HCT116 (cell line): ENCODE measurements around the gene COQ10A.

Source experiments
- CBX3 ChIP-seq: IDR thresholded peaks from 2 replicates; pipeline ENCODE4 v1.6.1; 2012; ENCODE audit warnings: low read depth
- CEBPB ChIP-seq: IDR thresholded peaks from 2 replicates; pipeline ENCODE4 v1.6.1; 2012; ENCODE audit warnings: low read depth
- CTCF ChIP-seq, 3 experiments: fragments of 200-600 bp in 1 of 3; sonication (generic) in 1 of 3; IDR thresholded peaks in 2 of 3; conservative IDR thresholded peaks in 1 of 3; 2 replicates each; pipeline ENCODE4 v1.5.1; 2012 to 2017; ENCODE audit warnings: low read depth in 2 of 3, low read length in 2 of 3, antibody characterized with exemption in 1 of 3, borderline replicate concordance in 1 of 3, control low read depth in 1 of 3, mild to moderate bottlenecking in 1 of 3, mixed read lengths in 1 of 3, mixed run types in 1 of 3, moderate library complexity in 1 of 3; ENCODE audit not compliant: insufficient read depth in 1 of 3
- EZH2 ChIP-seq: fragments of 200-600 bp; sonication (generic); IDR thresholded peaks from 2 replicates; pipeline ENCODE4 v1.6.1; 2017; ENCODE audit warnings: antibody characterized with exemption, mixed run types
- EZH2phosphoT487 ChIP-seq: fragments of 200-600 bp; IDR thresholded peaks from 2 replicates; pipeline ENCODE4 v1.6.1; 2018; ENCODE audit warnings: antibody characterized with exemption, borderline replicate concordance
- FOSL1 ChIP-seq: IDR thresholded peaks from 2 replicates; pipeline ENCODE4 v1.6.1; 2012; ENCODE audit warnings: low read depth
- POLR2A ChIP-seq: IDR thresholded peaks from 2 replicates; pipeline ENCODE4 v1.7.0; 2011; ENCODE audit warnings: borderline replicate concordance; ENCODE audit not compliant: insufficient read depth, insufficient read length; ENCODE audit errors: extremely low read depth
- POLR2AphosphoS5 ChIP-seq: IDR thresholded peaks from 2 replicates; pipeline ENCODE4 v1.6.1; 2011; ENCODE audit warnings: mild to moderate bottlenecking, low read depth, low read length, moderate library complexity
- RAD21 ChIP-seq: IDR thresholded peaks from 2 replicates; pipeline ENCODE4 v1.6.1; 2012; ENCODE audit warnings: low read depth, mild to moderate bottlenecking
- SIN3A ChIP-seq: IDR thresholded peaks from 2 replicates; pipeline ENCODE4 v1.6.1; 2012; ENCODE audit warnings: low read depth
- YY1 ChIP-seq: IDR thresholded peaks from 2 replicates; pipeline ENCODE4 v1.6.1; 2011; ENCODE audit warnings: low read length, low read depth, moderate library complexity, mild to moderate bottlenecking; ENCODE audit not compliant: insufficient replicate concordance; ENCODE audit errors: extremely low read depth
- ZNF274 ChIP-seq: fragments of 200-500 bp; sonication (Bioruptor generic); IDR thresholded peaks from 2 replicates; pipeline ENCODE4 v1.6.1; 2014; ENCODE audit warnings: mild to moderate bottlenecking, low read depth, low read length, inconsistent platforms

- TF ChIP-seq CTCF (IDR thresholded peaks at IDR 0.05 in 2 of 3, conservative IDR thresholded peaks at IDR 0.05 in 1 of 3; ENCODE audit: borderline replicate concordance in 1 of 3, insufficient read depth in 1 of 3, low read depth in 2 of 3, low read length in 2 of 3) (no peak), POLR2A (no peak), EZH2phosphoT487 (no peak), SIN3A (no peak), ZNF274 (no peak), CEBPB (no peak), CBX3 (no peak), EZH2 (no peak), RAD21 (no peak), YY1 (no peak), POLR2AphosphoS5 (no peak), FOSL1 (no peak)
These were observed 37.7 kb upstream of the COQ10A start for GRCh38 chr12:56229082-56229481.
